Activated CD8-positive, alpha-beta memory T cell treated with anti-CD3 and anti-CD28 coated beads, Interleukin-2, amount 10 ng/mL, durations not matched to agents 7 days and 5 days (primary cell): ENCODE measurements around the gene HYAL1. TPM values are rescaled to one million over a fixed set of nuclear protein-coding genes. Genes with fewer than 3 reads are reported as not detected.
A peak's percentile ranks its signal among the peaks of the same experiment; 100 is the strongest.

Experiments
- ATAC-seq: fragments of 150-1000 bp; cut with Tn5 transposase; one replicate; pipeline ENCODE4 v1.10.0; 2021; ENCODE audit warnings: moderate library complexity
- CTCF ChIA-PET: fragments of 350-600 bp; sonication (Branson Sonifier 250); formaldehyde crosslinking; loops from one replicate; lab custom pipeline; 2021; ENCODE audit warnings: antibody characterized with exemption; lab: Charles Lee
- DNase-seq: peaks from one replicate; pipeline ENCODE4 v3.0.0-alpha.2; 2020
- H3K27ac Mint-ChIP-seq: one replicate; pipeline ENCODE4 v1.8.0; 2021; ENCODE audit warnings: mild to moderate bottlenecking, mixed read lengths
- H3K27me3 Mint-ChIP-seq: one replicate; pipeline ENCODE4 v1.8.0; 2021; ENCODE audit warnings: mixed read lengths
- H3K36me3 Mint-ChIP-seq: one replicate; pipeline ENCODE4 v1.8.0; 2021; ENCODE audit warnings: mild to moderate bottlenecking, mixed read lengths
- H3K4me1 Mint-ChIP-seq: one replicate; pipeline ENCODE4 v1.8.0; 2021; ENCODE audit warnings: mixed read lengths
- H3K4me3 Mint-ChIP-seq: one replicate; pipeline ENCODE4 v1.8.0; 2021; ENCODE audit warnings: mild to moderate bottlenecking, moderate library complexity, mixed read lengths
- H3K9me3 Mint-ChIP-seq: one replicate; pipeline ENCODE4 v1.8.0; 2022; ENCODE audit warnings: low read depth, mixed read lengths
- total RNA-seq, 2 experiments: library from RNA; stranded (reverse); gene quantifications; one replicate each; pipeline ENCODE4 v1.2.3, GENCODE V29; 2021

Gene HYAL1
- total RNA-seq, 2 experiments from 2014 or later, result 0.14 to 0.15 TPM

DNA sequence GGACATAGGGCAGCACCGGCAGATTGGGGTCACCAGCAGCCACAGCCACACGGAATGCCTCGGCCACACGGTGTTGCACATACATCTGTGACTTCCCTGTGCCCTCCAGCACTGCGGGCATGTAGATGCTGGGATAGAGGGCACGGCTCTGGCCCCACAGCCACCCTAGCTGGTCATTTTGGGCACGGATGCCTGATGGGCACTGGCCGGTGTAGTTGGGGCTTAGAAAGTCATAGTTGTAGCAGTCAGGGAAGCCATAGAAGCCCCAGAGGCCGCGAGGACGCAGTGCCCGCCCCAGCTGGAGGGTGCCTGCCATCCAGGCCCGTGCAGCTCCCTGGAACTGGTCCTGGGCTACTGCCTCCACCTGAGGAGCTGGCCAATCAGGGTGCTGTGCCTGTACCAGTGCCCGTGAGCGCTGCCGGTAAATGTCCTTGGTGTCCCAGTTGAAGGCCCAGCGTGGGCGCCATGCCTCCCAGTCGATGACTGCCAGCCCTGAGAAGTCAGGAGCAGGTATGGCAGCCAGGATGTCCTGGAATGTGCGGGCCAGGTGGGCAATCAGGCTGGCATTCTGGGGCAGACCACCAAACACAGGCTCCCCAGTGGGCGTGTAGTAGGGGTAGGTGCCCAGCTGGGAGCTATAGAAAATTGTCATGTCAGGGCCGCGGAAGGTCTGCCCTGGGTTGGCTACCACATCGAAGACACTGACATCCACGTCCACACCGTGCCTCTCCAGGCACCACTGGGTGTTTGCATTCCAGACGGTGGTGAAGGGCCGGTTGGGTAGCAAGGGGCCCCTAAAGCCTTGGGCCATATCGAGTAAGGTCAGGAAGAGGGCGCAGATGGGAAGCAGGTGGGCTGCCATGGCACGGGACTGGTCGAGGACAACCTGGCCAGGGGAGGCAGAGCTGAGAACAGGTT is 1.0 kb downstream of the HYAL1 start:
- CTCF ChIA-PET, result interaction anchor here (0.5 to 17.4 kb wide), 2 partner anchors 19 to 630 kb away, joined by 4 to 266 read pairs; partner anchors contain the start of genes HYAL2 and TUSC2
- Mint-ChIP-seq H3K27ac (no peak overlapping the region), H3K27me3 (no peaks in the 10 kb centered on the region), H3K4me3 (no peak overlapping the region), H3K9me3 (no peaks in the 10 kb centered on the region), H3K36me3 (peaks cover 1% of the 10 kb centered on the region), H3K4me1 (peaks cover 25% of the 10 kb centered on the region)
- no peak for DNase-seq
- ATAC-seq, result no peak

DNA sequence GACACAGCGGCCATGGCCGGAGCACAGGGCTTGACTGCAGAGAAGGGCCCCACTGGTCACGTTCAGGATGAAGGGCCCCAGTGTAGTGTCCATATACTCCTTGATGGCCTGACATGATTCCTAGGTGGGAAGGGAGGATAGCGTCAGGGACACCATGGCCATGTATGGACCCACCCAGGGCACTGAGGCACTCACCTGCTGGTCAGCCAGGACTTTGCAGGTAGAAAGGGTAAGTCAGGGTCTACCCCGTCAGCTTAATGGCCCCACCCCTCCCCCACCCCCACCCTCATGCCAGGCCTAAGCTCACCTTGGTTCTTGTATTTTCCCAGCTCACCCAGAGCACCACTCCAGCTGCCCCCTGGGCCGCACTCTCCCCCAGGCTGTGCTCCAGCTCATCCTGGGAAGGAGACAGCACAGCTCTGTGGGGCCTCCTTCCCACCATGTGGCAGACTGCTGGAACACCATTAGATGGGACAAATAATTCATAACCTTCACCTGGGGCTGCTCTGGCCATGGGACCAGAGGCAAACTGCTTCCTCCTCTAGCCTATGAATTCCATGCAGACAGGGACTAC is 2.6 kb downstream of the HYAL1 start:
- Mint-ChIP-seq H3K36me3 (peaks cover 5% of the 10 kb centered on the region), H3K4me1 (peaks cover 27% of the 10 kb centered on the region), H3K9me3 (no peaks in the 10 kb centered on the region), H3K27me3 (no peaks in the 10 kb centered on the region), H3K27ac (peak overlapping the region; percentile 99), H3K4me3 (peak overlapping the region; percentile 96)
- CTCF ChIA-PET, result interaction anchor here (1.8 to 17.4 kb wide), 2 partner anchors 21 to 36 kb away, joined by 12 to 266 read pairs; partner anchors contain the start of genes HYAL2 and TUSC2
- ATAC-seq (no peak), DNase-seq (peak; percentile 40)

DNA sequence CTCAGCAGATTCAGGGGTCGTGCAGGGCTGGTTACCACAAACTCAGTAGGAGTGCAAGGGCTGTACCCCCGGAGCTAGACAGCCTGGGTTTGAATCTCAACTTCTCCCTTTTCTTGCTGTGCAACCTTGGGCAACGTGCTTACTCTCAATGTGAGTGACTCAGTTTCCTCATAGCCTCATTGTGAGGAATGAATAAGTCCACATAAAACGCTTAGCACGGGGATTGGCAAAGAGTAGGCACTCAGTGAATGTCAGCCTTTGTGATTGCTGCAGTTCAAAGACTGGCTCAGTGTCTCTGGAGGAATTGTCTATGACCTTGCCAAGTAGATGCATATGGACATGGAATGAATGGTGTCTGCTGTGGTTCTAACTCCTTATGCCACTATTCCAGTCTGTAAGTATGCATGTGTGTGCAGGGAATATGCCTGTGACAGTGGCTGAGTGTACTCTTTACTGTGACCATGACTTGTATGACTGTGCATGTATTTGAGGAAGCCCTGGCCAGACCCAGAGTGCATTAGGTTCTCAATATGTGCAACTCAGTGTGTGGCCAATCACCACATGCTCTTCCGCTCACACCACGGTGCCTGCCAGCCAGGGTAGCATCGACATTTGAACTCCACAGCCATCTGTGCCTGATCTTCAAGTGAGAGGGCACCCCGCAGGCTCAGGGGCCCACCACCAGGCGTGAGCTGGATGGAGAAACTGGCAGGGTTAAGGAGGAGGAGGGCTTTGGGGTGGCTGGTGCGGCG is 3.3 kb downstream of the HYAL1 start:
- no peaks in the 10 kb centered on the region for H3K27me3 Mint-ChIP-seq
- H3K36me3 Mint-ChIP-seq, result peaks cover 5% of the 10 kb centered on the region
- ATAC-seq, result no peak
- H3K9me3 Mint-ChIP-seq, result no peaks in the 10 kb centered on the region
- peak overlapping the region; percentile 96 for H3K4me3 Mint-ChIP-seq
- peak; percentile 60 for DNase-seq
- CTCF ChIA-PET, result interaction anchor here (0.8 to 17.4 kb wide), 14 partner anchors 21 to 105 kb away, joined by 3 to 266 read pairs (median 6); partner anchors contain the start of genes HYAL2, RASSF1 and TUSC2
- H3K27ac Mint-ChIP-seq, result peak overlapping the region; percentile 99
- peaks cover 27% of the 10 kb centered on the region for H3K4me1 Mint-ChIP-seq

DNA sequence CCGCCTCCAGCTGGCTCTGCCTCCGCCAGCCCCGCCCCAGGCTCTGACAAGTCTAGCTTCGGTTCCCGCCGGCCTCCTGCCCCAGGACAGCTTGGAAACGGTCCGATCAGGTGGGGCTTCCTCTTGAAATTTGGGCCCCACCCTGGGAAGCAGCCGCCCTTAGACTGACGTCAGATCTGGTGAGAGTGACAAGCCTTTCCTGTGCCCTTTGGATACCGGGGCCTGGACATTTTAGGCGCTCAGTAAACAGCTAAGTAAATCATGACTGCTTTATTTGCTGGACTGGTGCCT is 3.8 kb downstream of the HYAL1 start:
- H3K4me1 Mint-ChIP-seq, result peaks cover 24% of the 10 kb centered on the region

DNA sequence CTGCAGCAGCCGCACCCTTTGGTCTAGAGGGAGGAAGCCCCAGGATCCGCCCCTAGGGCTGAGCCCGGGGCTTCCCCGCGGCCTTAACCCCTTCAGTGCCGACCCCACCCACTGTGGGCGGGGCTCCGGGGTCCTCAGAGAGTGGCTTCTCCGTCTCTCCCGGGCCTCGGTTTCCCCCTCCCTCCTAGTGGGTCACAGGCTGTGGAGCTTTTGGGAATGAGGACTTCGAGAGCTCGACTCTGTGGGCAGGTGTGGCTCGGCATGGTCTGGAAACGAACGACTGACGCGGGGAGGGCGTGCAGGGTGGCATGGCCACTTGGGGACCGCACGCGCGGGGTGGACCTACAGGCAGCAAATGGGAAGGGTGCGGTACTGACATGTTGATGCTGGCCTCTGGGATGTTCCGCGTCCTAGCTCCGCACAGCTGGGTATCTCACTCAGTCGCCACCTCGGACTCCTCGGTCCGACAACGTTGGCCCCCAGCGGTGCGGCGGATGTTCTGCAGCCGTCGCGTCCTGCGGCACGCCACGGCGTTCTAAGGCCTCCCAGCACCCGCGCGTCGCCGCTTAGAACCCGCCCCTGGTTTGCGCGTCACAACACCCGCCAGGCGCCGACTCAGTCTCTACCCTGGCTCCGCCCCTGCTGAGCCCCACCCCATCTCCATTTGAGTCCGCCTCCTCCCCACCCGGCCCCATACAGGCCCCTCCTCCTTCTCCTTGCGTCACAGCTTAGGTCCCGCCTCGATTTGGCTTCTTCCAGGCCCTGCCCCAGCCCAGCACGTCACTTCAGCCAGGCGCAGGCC is 4.3 kb downstream of the HYAL1 start, which contains the start of the genes HYAL3 and NAA80:
Gene HYAL3, minus strand, starts transcription at position 570 of the 802 bp plus-strand sequence. CDS start 3,803 bp downstream, outside the sequence.
Gene NAA80, minus strand, starts transcription at position 570 of the 802 bp plus-strand sequence. CDS start 1,942 bp downstream, outside the sequence.
- peaks cover 5% of the 10 kb centered on the region for H3K36me3 Mint-ChIP-seq
- peak within 1 kb of the TSS; percentile 96 for H3K4me3 Mint-ChIP-seq
- peaks cover 23% of the 10 kb centered on the region for H3K4me1 Mint-ChIP-seq
- H3K9me3 Mint-ChIP-seq, result no peaks in the 10 kb centered on the region
- CTCF ChIA-PET, result interaction anchor here (0.7 to 17.4 kb wide), 21 partner anchors 10 to 292 kb away, joined by 3 to 266 read pairs (median 4); partner anchors contain the start of genes HYAL2, RASSF1 and TUSC2
- ATAC-seq (peak; percentile 84), DNase-seq (peak; percentile 100)
- H3K27ac Mint-ChIP-seq, result peak within 1 kb of the TSS; percentile 99
- H3K27me3 Mint-ChIP-seq, result no peaks in the 10 kb centered on the region

More for the DNA sequence above, 3.8 kb downstream of the HYAL1 start:
- ATAC-seq, result no peak
- H3K27ac Mint-ChIP-seq, result peak overlapping the region; percentile 99
- H3K4me3 Mint-ChIP-seq, result peak overlapping the region; percentile 96
- no peaks in the 10 kb centered on the region for H3K9me3 Mint-ChIP-seq
- peaks cover 5% of the 10 kb centered on the region for H3K36me3 Mint-ChIP-seq
- no peak for DNase-seq
- no peaks in the 10 kb centered on the region for H3K27me3 Mint-ChIP-seq
- CTCF ChIA-PET, result interaction anchor here (0.7 to 17.4 kb wide), 15 partner anchors 20 to 105 kb away, joined by 3 to 266 read pairs (median 5); partner anchors contain the start of genes HYAL2, RASSF1 and TUSC2

DNA sequence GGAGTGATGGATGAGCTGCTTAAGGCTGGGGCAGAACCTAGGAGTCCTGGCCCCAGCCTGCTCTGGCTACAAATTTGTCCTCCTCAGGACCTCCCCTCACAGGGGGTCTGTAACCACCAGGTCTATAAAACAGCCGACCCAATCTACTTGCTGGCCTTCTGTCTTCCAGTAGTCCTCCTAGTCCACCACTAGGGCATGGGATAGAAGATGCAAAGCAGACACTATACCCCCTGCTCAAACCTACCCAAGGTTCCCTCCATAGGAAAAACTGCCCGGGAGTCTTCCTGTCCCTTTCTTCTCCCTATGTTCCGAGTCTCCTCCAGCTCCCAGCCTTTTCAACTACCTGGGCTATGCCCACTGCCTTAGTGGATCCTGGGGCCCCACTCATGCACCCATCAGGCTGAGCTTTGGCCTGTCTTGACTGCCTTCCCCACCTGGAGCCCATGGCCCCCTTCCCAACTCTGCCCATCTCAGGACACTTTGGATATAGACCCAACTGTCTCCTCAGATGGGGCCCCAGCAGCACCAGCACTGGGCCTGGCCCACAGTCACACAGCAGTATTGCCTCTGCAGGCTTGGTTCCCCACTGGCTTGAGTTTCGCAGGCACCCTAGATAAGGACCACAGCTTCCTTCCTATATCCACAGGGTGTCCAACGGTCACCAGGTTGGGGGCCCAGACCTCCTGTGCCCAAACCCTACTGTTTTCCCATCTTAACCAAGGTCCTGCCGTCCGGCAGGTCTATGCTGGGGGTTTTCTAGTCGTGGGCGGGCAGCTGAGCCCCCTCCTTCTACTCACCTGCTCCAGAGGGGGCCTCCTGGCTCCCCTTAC is 5.3 kb downstream of the HYAL1 start:
- ATAC-seq (no peak), DNase-seq (peak; percentile 54)
- Mint-ChIP-seq H3K36me3 (peaks cover 5% of the 10 kb centered on the region), H3K27ac (peak overlapping the region; percentile 99), H3K9me3 (no peaks in the 10 kb centered on the region), H3K4me1 (peaks cover 23% of the 10 kb centered on the region), H3K4me3 (peak overlapping the region; percentile 96), H3K27me3 (no peaks in the 10 kb centered on the region)
- CTCF ChIA-PET, result interaction anchor here (0.5 to 17.4 kb wide), 18 partner anchors 9 to 293 kb away, joined by 3 to 266 read pairs (median 4); partner anchors contain the start of genes HYAL2, RASSF1, TMEM115 and TUSC2

DNA sequence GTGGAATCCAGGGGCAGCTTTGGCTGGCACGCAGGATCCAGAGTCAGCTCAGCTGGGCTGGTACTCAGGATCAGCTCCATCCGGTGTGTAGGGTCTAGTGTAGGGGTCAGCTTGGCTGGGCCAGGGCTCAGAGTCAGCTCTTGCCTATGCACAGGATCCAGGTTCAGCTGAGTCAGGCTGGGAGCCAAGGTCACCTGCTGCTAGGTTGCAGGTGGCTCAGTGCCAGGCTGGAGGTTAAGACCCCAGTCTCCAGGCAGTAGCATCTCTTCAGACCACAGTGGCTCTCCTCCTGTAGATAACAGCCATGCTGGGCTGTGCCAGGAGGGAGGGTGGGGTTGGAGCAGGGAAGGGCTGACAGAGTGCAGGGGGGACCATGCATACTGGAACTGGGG is 6.0 kb downstream of the HYAL1 start:
- peak overlapping the region; percentile 99 for H3K27ac Mint-ChIP-seq

DNA sequence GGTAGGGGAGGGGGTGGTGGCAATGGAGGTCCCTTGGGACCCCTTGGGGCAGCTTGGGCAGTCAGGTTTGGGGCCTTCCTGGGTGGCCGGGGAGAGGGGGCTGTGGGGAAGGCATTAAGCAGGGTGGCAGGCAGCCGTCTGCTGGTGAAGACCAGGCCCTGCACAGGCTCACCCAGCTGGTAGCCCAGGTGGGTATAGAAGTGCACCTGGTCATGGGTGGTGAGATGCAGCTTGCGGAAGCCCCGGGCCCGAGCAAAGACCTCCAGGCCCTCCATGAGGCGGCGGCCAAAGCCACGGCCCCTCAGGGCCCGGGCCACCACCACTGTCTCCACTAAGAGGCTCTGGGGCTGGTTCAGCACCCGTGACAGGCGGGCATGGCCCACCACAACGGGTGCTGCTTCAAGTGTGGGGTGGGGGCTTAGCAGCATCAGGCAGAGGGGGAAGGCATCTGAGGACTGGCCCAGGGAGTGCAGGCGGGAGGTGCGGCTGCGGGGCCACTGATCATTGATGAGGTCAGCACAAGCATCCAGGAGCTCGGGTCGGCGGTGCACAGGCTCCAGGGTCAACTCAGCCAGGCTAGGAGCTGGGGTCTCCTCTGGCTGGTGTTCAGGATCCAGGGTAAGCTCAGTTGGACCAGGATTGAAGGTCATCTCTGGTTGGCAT is 6.5 kb downstream of the HYAL1 start:
- CTCF ChIA-PET, result interaction anchor here (1.6 to 17.4 kb wide), 2 partner anchors 25 to 63 kb away, joined by 4 to 266 read pairs; partner anchors contain the start of genes HYAL2, TMEM115 and TUSC2
- H3K27ac Mint-ChIP-seq, result peak overlapping the region; percentile 99
- H3K27me3 Mint-ChIP-seq, result no peaks in the 10 kb centered on the region
- no peak overlapping the region for H3K4me3 Mint-ChIP-seq
- H3K36me3 Mint-ChIP-seq, result peaks cover 5% of the 10 kb centered on the region
- DNase-seq (peak; percentile 40), ATAC-seq (no peak)
- H3K4me1 Mint-ChIP-seq, result peaks cover 30% of the 10 kb centered on the region
- no peaks in the 10 kb centered on the region for H3K9me3 Mint-ChIP-seq

More for the DNA sequence above, 6.0 kb downstream of the HYAL1 start:
- peaks cover 29% of the 10 kb centered on the region for H3K4me1 Mint-ChIP-seq
- DNase-seq (peak; percentile 41), ATAC-seq (no peak)
- H3K4me3 Mint-ChIP-seq, result peak overlapping the region; percentile 96
- H3K9me3 Mint-ChIP-seq, result no peaks in the 10 kb centered on the region
- CTCF ChIA-PET, result interaction anchor here (0.5 to 17.4 kb wide), 6 partner anchors 24 to 68 kb away, joined by 3 to 266 read pairs (median 4); partner anchors contain the start of genes HYAL2, TMEM115 and TUSC2
- peaks cover 5% of the 10 kb centered on the region for H3K36me3 Mint-ChIP-seq
- H3K27me3 Mint-ChIP-seq, result no peaks in the 10 kb centered on the region

DNA sequence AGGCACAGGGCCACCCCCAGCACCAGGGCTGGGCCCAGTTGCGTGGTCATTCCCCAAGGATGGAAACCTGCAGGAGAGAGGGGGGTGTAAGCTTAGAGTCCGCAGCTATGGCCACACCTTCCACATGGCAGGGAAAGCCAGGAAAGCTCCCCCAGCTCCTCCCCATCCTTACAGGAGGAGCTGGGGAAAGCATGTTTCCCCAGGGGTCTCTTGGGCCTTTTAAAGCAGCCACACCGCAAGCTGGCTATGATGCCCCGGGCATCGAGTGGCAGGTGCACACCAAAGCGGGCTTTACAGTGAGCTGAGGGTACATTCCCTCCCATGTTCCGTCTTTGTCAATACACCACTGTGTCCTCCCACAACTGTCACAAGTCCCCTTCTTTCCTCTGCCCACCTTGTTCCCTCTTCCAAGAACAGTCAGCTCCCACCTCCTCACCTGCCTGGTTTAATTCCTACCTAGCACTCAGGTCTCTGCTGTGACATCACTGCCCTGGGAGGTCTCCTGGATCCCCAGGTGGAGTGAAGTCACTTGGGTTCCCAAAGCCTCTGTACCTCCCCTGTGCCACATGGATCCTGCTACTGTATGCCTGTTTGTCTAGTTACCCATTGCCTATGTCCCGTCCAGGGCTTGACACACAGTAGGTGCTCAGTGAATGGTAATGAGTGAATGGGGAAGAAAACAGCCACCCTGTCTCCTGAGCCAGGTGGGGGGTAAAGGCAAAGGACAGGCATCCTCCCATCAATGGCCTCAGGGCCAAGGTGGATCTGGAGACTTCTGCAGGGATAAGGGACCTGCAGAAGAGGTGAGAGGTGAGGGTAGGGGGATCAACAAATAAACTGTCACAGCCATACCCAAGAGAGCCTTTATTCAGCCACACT is 7.6 kb downstream of the HYAL1 start:
- peaks cover 5% of the 10 kb centered on the region for H3K36me3 Mint-ChIP-seq
- H3K9me3 Mint-ChIP-seq, result no peaks in the 10 kb centered on the region
- H3K4me3 Mint-ChIP-seq, result no peak overlapping the region
- DNase-seq, result no peak
- peaks cover 32% of the 10 kb centered on the region for H3K4me1 Mint-ChIP-seq
- H3K27me3 Mint-ChIP-seq, result no peaks in the 10 kb centered on the region
- CTCF ChIA-PET, result interaction anchor here (0.9 to 17.4 kb wide), 4 partner anchors 26 to 69 kb away, joined by 3 to 266 read pairs (median 4); partner anchors contain the start of genes HYAL2 and TUSC2
- no peak for ATAC-seq
- no peak overlapping the region for H3K27ac Mint-ChIP-seq
